Stomach smooth muscle (tissue), 2 donors: ENCODE data around the gene ADPRH.

ENCODE experiments used
- H3K27ac ChIP-seq: one replicate; pipeline ENCODE4 v1.7.0; 2013; ENCODE audit warnings: mild to moderate bottlenecking, low read length, inconsistent platforms
- H3K27me3 ChIP-seq, 2 donors: one replicate each; pipeline ENCODE4 v1.7.0; 2013; ENCODE audit warnings: low read length in 2 of 2; ENCODE audit not compliant: insufficient read depth in 2 of 2, control insufficient read depth in 1 of 2
- H3K36me3 ChIP-seq, 2 donors: one replicate each; pipeline ENCODE4 v1.7.0; 2013; ENCODE audit warnings: low read length in 2 of 2; ENCODE audit not compliant: control insufficient read depth in 2 of 2, insufficient read depth in 2 of 2
- H3K4me1 ChIP-seq: one replicate; pipeline ENCODE4 v1.7.0; 2013; ENCODE audit warnings: low read length; ENCODE audit not compliant: control insufficient read depth, insufficient read depth
- H3K4me3 ChIP-seq, 2 donors: one replicate each; pipeline ENCODE4 v1.7.0; 2013; ENCODE audit warnings: low read length in 2 of 2
- H3K9ac ChIP-seq, 2 donors: one replicate each; pipeline ENCODE4 v1.7.0; 2013; ENCODE audit warnings: low read length in 2 of 2, mild to moderate bottlenecking in 1 of 2
- H3K9me3 ChIP-seq, 2 donors: one replicate each; pipeline ENCODE4 v1.7.0; 2013; ENCODE audit warnings: low read length in 2 of 2; ENCODE audit not compliant: control insufficient read depth in 2 of 2
- donor health status: healthy.
- donor health status: Pancreatic carcinoma.

ADPRH gene

DNA sequence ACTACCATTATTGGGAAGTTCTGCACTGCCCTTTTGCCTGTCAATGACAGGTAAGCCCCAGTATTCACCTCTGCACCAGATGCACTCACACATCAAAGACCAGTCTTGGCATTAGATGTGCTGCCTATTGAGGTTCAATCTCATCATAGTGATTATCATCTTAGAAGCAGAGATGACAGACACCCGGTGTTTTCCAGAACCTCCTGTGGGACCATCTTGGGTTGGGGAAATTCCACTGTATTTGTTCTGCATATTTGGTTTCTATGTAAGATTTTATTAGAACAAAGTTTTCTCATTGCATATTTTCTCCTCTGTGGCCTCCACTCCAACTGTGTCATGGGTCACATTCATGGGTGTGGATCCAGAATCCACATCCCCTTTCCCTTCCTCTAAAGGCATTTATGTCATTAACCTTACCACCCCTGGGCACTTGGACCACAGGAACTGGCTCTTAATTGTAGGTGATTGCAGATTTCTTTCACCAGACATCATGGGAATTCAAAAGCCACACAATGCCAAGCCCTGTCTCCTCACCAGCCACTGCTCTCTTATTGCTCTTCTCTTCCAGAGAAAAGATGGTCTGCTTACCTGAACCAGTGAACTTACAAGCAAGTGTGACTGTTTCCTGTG is 49.6 kb downstream of the ADPRH start:
- peaks cover 11% of the 10 kb centered on the region for H3K4me1 ChIP-seq
- H3K36me3 ChIP-seq, result no peaks in the 10 kb centered on the region
- H3K4me3 ChIP-seq, result no peak overlapping the region
- no peaks in the 10 kb centered on the region for H3K27me3 ChIP-seq
- H3K27ac ChIP-seq, result no peak overlapping the region
- no peaks in the 10 kb centered on the region for H3K9me3 ChIP-seq
- no peak overlapping the region for H3K9ac ChIP-seq

DNA sequence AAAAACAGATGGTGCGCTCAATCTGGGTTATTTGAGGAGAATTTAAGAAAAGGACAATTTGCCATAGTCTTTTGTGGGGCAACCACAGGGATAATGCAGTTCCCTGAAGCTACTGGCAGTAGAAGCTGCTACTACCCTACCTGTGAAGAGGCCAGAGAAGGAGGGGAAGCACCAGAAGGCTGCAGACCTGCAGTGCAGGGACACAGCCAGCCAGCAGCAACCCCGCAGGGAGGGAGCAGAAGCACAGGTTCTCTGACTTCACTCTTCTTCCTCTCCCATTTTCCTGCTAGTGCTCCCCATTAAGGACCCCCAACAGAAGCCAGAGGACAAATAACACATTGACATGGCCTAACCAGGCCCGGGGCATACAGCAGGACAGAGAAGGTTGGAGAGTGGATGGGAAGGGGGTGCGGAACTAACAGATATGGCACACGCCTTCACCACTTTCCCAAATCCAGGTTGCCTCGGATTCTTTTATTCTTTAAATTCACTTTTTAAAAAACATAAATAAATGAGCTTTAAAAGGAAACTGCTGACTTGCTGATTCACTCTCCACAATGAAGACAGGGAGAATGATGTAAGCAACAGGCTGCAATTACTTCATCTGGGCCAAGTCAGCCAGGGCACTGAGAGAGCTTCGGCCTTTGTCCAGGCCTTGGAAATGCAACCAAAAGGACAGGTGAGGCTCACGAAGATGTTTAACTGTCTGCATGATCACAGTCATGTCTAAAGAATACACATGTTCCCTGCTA is 51.0 kb downstream of the ADPRH start:
- Histone ChIP-seq H3K27ac (no peak overlapping the region), H3K4me1 (peaks cover 11% of the 10 kb centered on the region), H3K36me3 (no peaks in the 10 kb centered on the region)

GRCh38 chr3:119630880-119631329 is 51.6 kb downstream of the ADPRH start:
- H3K27ac ChIP-seq, result no peak overlapping the region
- H3K9me3 ChIP-seq, result no peaks in the 10 kb centered on the region
- H3K4me1 ChIP-seq, result peaks cover 11% of the 10 kb centered on the region

More for the DNA sequence above, 51.0 kb downstream of the ADPRH start:
- no peak overlapping the region for H3K4me3 ChIP-seq
- H3K9me3 ChIP-seq, result no peaks in the 10 kb centered on the region
- no peaks in the 10 kb centered on the region for H3K27me3 ChIP-seq
- H3K9ac ChIP-seq, result peak overlapping the region in 1 of 2 donors; percentile 36

DNA sequence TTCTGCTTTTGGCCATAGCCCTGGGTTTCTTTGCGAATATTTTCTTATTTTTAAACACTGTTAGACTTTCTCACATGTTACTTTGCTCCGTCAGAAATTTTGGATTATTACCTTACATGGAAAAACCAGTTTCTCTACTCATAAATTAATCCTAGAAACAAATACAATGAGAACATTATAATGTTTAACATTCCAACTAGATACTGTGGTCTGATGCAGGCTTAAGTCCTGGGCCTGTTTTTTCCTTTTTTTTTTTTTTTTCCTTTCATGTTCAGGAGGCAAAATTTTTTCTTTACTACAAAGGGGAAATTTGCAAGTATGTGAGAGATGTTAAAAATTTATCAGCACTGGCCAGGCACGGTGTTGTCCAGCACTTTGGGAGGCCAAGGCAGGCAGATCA is 52.2 kb downstream of the ADPRH start:
- Histone ChIP-seq H3K4me3 (no peak overlapping the region), H3K4me1 (peaks cover 11% of the 10 kb centered on the region), H3K36me3 (no peaks in the 10 kb centered on the region), H3K9me3 (no peaks in the 10 kb centered on the region), H3K9ac (no peak overlapping the region), H3K27ac (no peak overlapping the region), H3K27me3 (no peaks in the 10 kb centered on the region)

More at GRCh38 chr3:119630880-119631329, 51.6 kb downstream of the ADPRH start:
- no peak overlapping the region for H3K4me3 ChIP-seq
- H3K27me3 ChIP-seq, result no peaks in the 10 kb centered on the region
- no peak overlapping the region for H3K9ac ChIP-seq
- H3K36me3 ChIP-seq, result no peaks in the 10 kb centered on the region

GRCh38 chr3:119632216-119632615 is 52.9 kb downstream of the ADPRH start:
- peaks cover 11% of the 10 kb centered on the region for H3K4me1 ChIP-seq
- H3K4me3 ChIP-seq, result no peak overlapping the region
- H3K36me3 ChIP-seq, result no peaks in the 10 kb centered on the region
- H3K9ac ChIP-seq, result no peak overlapping the region
- no peaks in the 10 kb centered on the region for H3K27me3 ChIP-seq
- no peaks in the 10 kb centered on the region for H3K9me3 ChIP-seq
- no peak overlapping the region for H3K27ac ChIP-seq

DNA sequence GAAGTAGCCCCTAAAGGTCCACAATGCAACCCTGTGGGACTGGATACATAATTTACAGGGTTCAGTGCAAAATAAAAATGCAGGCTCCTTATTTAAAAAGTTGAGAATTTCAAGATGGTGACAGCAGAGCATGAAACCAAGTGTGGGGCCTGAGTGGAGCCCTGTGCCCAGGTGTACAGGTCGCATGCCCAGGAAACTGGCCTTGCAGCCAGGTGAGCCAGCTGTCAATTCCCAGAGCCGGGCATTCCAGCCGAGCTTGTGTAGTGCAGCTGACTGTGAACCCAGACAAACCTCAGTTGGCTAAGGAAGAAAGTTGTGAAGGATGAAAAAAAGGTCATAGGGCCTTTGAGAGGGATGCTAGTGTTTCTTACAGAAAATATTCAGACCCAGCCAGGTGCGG is 53.5 kb downstream of the ADPRH start:
- Histone ChIP-seq H3K9ac (no peak overlapping the region), H3K4me3 (no peak overlapping the region), H3K4me1 (peaks cover 11% of the 10 kb centered on the region), H3K36me3 (peaks cover 0 to 4% of the 10 kb centered on the region in 2 donors), H3K27ac (no peak overlapping the region), H3K27me3 (no peaks in the 10 kb centered on the region), H3K9me3 (no peaks in the 10 kb centered on the region)

GRCh38 chr3:119635719-119636118 is 56.4 kb downstream of the ADPRH start:
- H3K36me3 ChIP-seq, result peaks cover 10 to 16% of the 10 kb centered on the region in 2 donors
- no peak overlapping the region for H3K9ac ChIP-seq
- H3K4me3 ChIP-seq, result no peak overlapping the region
- H3K27ac ChIP-seq, result no peak overlapping the region
- no peaks in the 10 kb centered on the region for H3K27me3 ChIP-seq
- peaks cover under 1% of the 10 kb centered on the region for H3K4me1 ChIP-seq
- H3K9me3 ChIP-seq, result no peaks in the 10 kb centered on the region

DNA sequence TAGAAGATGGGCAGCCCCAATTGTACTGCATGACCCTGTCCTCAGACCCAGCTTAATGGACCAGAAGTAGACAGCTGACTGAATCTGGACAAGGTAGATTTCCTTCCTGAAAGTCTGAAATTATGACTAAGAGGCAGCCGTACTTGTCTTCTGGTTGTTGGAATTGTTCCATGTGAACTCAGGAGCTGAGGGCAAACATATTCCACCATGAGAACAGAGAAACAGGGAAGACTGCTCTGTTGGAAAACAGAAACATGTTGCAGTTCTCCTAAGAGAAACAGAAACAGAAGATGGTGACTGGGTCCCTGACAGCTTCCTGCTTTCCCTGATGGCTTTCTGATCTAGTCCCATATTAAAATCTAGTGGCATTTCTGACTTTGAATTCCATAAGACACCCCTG is 57.0 kb downstream of the ADPRH start:
- peaks cover 11 to 18% of the 10 kb centered on the region in 2 donors for H3K36me3 ChIP-seq
- H3K9ac ChIP-seq, result no peak overlapping the region
- no peaks in the 10 kb centered on the region for H3K27me3 ChIP-seq
- H3K4me3 ChIP-seq, result no peak overlapping the region
- H3K9me3 ChIP-seq, result no peaks in the 10 kb centered on the region
- no peaks in the 10 kb centered on the region for H3K4me1 ChIP-seq
- H3K27ac ChIP-seq, result no peak overlapping the region

DNA sequence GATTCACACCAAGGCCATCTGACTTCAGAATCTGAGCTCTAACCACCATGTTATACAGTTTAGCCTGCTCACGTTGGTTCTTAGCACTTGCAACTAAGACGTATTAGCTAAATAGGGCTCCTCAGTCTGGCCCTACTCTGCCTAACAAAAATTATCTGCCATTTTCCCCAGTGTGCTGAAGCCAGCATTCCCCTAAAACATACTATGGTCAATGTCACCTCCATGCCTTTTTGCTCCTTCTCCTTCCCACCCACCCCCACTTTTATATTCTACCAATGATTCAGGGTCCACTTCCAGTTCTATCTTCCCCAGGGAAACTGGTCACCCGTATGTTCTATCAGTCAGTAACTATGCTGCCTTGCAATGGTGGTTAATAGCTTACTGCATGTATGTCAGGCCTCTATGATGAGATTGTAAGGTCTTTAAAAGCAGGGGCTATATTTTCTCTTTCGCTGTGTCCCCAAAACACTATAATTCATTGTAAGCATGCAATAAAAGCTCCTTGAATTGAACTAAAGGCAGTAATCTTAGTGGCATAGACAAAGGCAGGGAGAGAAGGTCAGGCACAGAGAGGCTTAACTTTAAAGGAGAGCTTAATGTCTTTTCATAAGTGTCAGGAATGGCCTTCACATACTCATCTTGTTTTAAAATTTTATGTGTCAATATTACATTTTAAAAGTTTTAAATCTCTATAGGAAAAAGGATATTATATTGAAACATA is 57.8 kb downstream of the ADPRH start:
- peak overlapping the region; percentile 71 for H3K27ac ChIP-seq
- H3K9ac ChIP-seq, result no peak overlapping the region
- H3K4me3 ChIP-seq, result no peak overlapping the region
- no peaks in the 10 kb centered on the region for H3K4me1 ChIP-seq
- peaks cover 16 to 24% of the 10 kb centered on the region in 2 donors for H3K36me3 ChIP-seq
- no peaks in the 10 kb centered on the region for H3K9me3 ChIP-seq
- H3K27me3 ChIP-seq, result no peaks in the 10 kb centered on the region

GRCh38 chr3:119637679-119638477 is 58.6 kb downstream of the ADPRH start:
- Histone ChIP-seq H3K4me3 (no peak overlapping the region), H3K27me3 (no peaks in the 10 kb centered on the region), H3K36me3 (peaks cover 23 to 32% of the 10 kb centered on the region in 2 donors), H3K27ac (peak overlapping the region; percentile 71), H3K4me1 (no peaks in the 10 kb centered on the region), H3K9me3 (no peaks in the 10 kb centered on the region), H3K9ac (peak overlapping the region in 1 of 2 donors; percentile 19)
